ENCODE measurements around the gene PCSK4.
A peak's percentile ranks its signal among the peaks of the same experiment; 100 is the strongest.
"Not testable (repeated sequence)": the region's sequence is repeated elsewhere in the genome, so short reads cannot be mapped to it uniquely, and the experiment has no call there.

The PCSK4 gene

GRCh38 chr19:1490311-1491113, at the start of gene PCSK4:
TSS of gene PCSK4 (minus strand) at chr19:1490350. CDS start at chr19:1490346, 4 bp downstream.
- TF ChIP-seq CTCF (IDR thresholded peaks at IDR 0.05; ENCODE audit: control insufficient read depth, insufficient read depth, low read depth, low read length, missing control alignments): no peak
- peak within 1 kb of the TSS; percentile 53 for H3K4me3 ChIP-seq (ENCODE audit: control insufficient read depth, low read depth, low read length)
- DNase-seq (ENCODE audit: low read depth): peak; percentile 94

GRCh38 chr19:1539749-1540148, 49.6 kb upstream of the PCSK4 start:
- not testable (repeated sequence) for H3K4me3 ChIP-seq (ENCODE audit: control insufficient read depth, low read depth, low read length)

GRCh38 chr19:1538978-1539377, 48.8 kb upstream of the PCSK4 start:
- DNase-seq (ENCODE audit: low read depth): no peak
- TF ChIP-seq CTCF (IDR thresholded peaks at IDR 0.05; ENCODE audit: control insufficient read depth, insufficient read depth, low read depth, low read length, missing control alignments): no peak
- H3K4me3 ChIP-seq (ENCODE audit: control insufficient read depth, low read depth, low read length): no peak overlapping the region; the same call in 1 of the 2 replicates

More at GRCh38 chr19:1539749-1540148, 49.6 kb upstream of the PCSK4 start:
- not testable (repeated sequence) for DNase-seq (ENCODE audit: low read depth)

GRCh38 chr19:1535699-1536098, 45.5 kb upstream of the PCSK4 start:
- not testable (repeated sequence) for DNase-seq (ENCODE audit: low read depth); H3K4me3 ChIP-seq (ENCODE audit: control insufficient read depth, low read depth, low read length)

- no peak overlapping the region for H3K4me3 ChIP-seq (ENCODE audit: control insufficient read depth, low read depth, low read length)
- no peak for TF ChIP-seq CTCF (IDR thresholded peaks at IDR 0.05; ENCODE audit: control insufficient read depth, insufficient read depth, low read depth, low read length, missing control alignments)
- no peak for DNase-seq (ENCODE audit: low read depth)
Measured at GRCh38 chr19:1534972-1535371, 44.8 kb upstream of the PCSK4 start.

- DNase-seq (ENCODE audit: low read depth): no peak
- no peak for TF ChIP-seq CTCF (IDR thresholded peaks at IDR 0.05; ENCODE audit: control insufficient read depth, insufficient read depth, low read depth, low read length, missing control alignments)
- H3K4me3 ChIP-seq (ENCODE audit: control insufficient read depth, low read depth, low read length): no peak overlapping the region
Measured at GRCh38 chr19:1533510-1534150, 43.5 kb upstream of the PCSK4 start.

- no peak for TF ChIP-seq CTCF (IDR thresholded peaks at IDR 0.05; ENCODE audit: control insufficient read depth, insufficient read depth, low read depth, low read length, missing control alignments)
Measured at GRCh38 chr19:1532003-1532402, 41.9 kb upstream of the PCSK4 start.

More at GRCh38 chr19:1532003-1532402, 41.9 kb upstream of the PCSK4 start:
- H3K4me3 ChIP-seq (ENCODE audit: control insufficient read depth, low read depth, low read length): no peak overlapping the region
- DNase-seq (ENCODE audit: low read depth): no peak

Measured in AG09309 (cell line).